GM10266 (cell line): ENCODE data around the gene SLC25A53.
"Not testable (repeated sequence)": the region's sequence is repeated elsewhere in the genome, so short reads cannot be mapped to it uniquely, and the experiment has no call there.

ENCODE experiments used
- DNase-seq: peaks from one replicate; pipeline ENCODE4 v3.0.0; 2012; ENCODE audit errors: extremely low spot score
- TF ChIP-seq, protein P1 (sequence below): IDR thresholded peaks from 2 replicates; pipeline ENCODE4 v1.5.1; 2012; ENCODE audit warnings: mild to moderate bottlenecking, low read depth; ENCODE audit not compliant: control insufficient read depth, insufficient read depth; ENCODE audit errors: missing control alignments

Gene SLC25A53

DNA sequence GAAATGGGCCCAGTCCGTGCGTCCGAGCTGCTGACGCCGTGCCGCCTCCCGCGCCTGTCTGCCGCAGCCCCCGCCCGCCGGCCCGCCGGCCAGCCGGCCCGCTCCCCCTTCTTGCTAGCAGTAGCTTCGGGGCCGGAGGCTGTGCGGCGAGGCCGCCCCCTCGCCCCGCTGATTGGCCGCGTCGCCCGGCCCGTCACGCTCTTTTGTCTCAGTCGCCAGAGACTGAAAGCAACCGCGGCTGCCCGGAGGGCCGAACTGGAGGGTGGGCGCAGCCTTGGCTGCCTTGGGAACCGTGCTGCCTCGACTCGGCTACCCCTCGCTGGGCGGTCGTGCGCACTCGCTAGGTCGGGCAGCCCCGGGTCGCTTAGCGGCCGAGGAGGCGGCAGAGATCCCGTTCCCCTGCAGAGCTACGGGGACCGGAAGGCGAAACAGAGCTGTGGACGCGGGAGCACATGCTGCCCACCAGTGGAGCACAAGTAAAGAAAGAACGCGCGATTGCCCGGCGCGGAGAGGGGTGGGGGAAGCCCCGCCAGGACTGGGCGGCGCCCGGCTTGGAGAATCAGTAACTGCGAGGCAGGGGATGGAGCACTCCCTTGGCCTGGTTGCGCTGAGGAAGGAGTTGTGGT lies 44.4 kb downstream of the SLC25A53 start, which contains the start of gene ZCCHC18:
Gene ZCCHC18, plus strand, starts transcription at position 198 of the 626 bp plus-strand sequence. CDS start 1,589 bp downstream, outside the sequence.
- TF ChIP-seq, protein P1, sequence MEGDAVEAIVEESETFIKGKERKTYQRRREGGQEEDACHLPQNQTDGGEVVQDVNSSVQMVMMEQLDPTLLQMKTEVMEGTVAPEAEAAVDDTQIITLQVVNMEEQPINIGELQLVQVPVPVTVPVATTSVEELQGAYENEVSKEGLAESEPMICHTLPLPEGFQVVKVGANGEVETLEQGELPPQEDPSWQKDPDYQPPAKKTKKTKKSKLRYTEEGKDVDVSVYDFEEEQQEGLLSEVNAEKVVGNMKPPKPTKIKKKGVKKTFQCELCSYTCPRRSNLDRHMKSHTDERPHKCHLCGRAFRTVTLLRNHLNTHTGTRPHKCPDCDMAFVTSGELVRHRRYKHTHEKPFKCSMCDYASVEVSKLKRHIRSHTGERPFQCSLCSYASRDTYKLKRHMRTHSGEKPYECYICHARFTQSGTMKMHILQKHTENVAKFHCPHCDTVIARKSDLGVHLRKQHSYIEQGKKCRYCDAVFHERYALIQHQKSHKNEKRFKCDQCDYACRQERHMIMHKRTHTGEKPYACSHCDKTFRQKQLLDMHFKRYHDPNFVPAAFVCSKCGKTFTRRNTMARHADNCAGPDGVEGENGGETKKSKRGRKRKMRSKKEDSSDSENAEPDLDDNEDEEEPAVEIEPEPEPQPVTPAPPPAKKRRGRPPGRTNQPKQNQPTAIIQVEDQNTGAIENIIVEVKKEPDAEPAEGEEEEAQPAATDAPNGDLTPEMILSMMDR: no peak
- peak; percentile 61 for DNase-seq

DNA sequence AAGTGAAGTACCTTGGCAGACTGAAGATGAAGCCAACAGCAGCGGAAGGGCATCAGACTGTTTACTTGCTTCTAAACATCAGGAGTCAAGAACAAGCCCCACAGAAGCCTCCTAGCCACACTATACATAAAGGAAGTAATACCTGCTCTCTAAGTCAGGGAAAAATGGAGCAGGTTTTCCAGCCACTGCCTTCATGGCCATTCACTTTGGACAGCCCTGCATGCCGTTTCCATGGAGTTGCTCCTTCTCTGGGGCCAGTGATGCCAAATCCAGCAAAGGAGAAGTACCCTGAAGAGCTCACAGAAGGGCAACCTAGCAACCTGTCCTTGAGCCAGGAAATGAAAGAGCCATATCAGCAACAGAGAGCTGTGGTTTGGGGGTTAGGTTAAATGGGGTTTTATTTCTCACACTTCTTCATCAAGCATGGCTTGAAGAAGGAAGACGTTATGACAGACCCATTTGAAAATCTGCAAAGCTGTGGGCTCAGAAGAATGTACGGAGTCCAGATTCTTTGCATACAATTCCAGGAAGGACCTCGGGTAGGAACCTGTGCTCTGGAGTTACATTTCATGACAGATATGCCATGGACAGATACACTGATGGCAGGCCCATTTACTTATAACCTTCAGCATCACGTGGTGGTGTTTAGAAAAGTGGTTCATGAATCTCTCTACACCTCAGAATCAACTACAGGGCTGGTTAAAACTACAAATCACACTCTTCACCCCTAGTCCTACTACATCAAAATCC lies 46.1 kb downstream of the SLC25A53 start:
- DNase-seq: not testable (repeated sequence)

DNA sequence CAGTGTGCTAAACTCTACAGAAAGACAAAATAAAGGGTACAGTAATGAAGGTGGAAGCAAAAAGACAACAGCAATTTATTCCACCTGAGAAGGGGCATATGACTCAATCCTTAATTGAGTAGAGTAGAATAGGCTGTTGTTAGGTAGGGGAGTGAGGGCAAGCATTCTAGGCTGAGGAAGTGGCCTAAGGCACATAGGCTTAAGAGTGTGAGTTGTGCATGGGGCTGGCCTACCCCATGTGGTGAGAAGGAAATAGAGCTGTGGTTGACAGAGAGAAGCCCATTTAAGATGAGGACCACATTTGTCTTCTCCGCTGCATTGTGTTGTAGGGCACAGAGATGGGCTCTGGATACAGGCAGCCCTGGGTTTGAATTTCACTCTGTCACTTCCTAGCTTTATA lies 47.9 kb downstream of the SLC25A53 start:
- TF ChIP-seq, protein P1: no peak
- DNase-seq: no peak

DNA sequence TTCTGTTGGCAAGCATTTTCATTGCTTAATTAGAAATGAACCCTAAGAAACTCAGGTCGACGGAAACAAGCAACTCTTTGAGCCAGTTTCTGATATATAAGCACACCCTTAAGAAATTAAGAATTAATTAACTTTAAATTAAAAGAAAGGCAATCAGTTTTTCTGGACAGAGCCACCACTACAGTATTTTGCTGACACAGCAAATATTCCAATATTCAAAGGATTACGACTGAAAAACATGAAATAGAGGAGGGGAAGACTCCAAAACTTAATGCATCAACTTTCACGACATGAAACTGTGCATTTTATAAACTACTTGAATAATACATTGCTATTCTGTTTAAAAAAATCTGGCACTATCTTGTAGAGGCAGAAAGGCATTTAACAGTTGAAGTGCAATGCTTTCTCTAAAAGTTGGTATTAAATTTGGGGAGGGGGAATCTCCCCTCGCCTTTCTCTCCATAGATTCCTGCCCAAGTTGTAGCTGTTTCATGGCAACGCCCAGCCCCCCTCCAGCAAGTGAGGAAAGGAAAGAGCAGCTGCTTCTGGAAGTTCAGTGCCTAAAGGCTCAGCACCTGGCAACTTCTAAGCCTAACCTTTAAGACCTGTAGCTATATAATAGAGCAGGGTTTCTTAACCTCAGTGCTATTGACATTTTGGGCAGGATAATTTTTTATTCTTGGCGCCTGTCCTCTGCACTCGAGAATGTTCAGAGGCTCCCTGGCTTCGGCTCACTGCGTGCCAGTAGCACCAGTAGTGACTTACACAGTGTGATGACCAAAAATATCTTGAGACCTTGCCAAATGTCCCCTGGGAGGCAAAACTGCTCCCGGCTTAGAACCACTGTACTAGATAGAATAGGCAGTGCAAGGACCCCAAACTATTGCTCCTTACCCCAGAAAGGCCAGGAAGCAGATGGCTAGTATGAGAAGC lies 51.2 kb downstream of the SLC25A53 start:
- TF ChIP-seq, protein P1: no peak

DNA sequence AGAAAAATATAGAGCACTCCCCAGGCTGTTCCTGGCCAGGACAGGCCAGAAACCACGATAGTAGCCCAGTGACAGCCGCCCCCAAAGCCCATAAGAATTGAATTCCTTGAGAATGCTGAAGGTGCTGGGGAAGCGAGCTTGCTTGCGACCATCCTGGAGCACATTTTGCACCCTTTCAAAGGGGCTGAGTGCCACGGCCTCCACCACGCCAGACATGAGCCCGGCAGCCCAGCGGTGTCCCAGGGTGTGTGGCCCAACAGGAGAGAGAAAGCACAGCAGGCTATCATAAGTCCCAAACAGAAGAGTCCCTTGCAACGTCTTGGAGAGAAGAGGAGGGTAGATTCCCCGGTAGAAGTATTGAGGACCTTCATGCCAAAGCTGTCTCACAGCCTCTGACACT lies 52.1 kb downstream of the SLC25A53 start:
- TF ChIP-seq, protein P1: no peak
- no peak for DNase-seq

More for the DNA sequence above, 51.2 kb downstream of the SLC25A53 start:
- DNase-seq: no peak

GRCh38 chrX:104098919-104099318 lies 57.9 kb downstream of the SLC25A53 start:
- TF ChIP-seq, protein P1: no peak
- DNase-seq: no peak

GRCh38 chrX:104098151-104098808 lies 58.5 kb downstream of the SLC25A53 start:
- DNase-seq: peak; percentile 21
- TF ChIP-seq, protein P1: peak; percentile 52
